Gastrocnemius medialis (tissue), 4 donors: Measurements from ENCODE around the gene PRDM16. TPM values are rescaled to one million over a fixed set of nuclear protein-coding genes. Genes with fewer than 3 reads are reported as not detected.

Source experiments
- ATAC-seq, 2 donors: fragments of 150-250 bp; one replicate each; pipeline ENCODE4 v1.9.1; 2016
- DNase-seq, 2 donors: peaks; one replicate each; pipeline ENCODE4 v3.0.0-alpha.2; 2019
- H3K27ac ChIP-seq, 4 donors: fragments of 200-600 bp; sonication (generic); 1 replicate in 1 of 4; 2 replicates in 3 of 4; pipeline ENCODE4 v1.5.1; 2016 to 2018; ENCODE audit warnings: mild to moderate bottlenecking in 2 of 4, moderate library complexity in 1 of 4
- H3K27me3 ChIP-seq, 3 donors: fragments of 200-600 bp; sonication (generic) in 2 of 3; 1 replicate in 1 of 3; 2 replicates in 2 of 3; pipeline versions ENCODE4 v1.5.1 to v1.6.0; 2016 to 2019; ENCODE audit warnings: mild to moderate bottlenecking in 1 of 3, moderate library complexity in 1 of 3
- H3K36me3 ChIP-seq, 2 donors: fragments of 200-600 bp; sonication (generic) in 1 of 2; one replicate each; pipeline ENCODE4 v1.5.1; 2017 to 2018
- H3K4me1 ChIP-seq, 2 donors: fragments of 200-600 bp; sonication (generic) in 1 of 2; one replicate each; pipeline ENCODE4 v1.5.1; 2016 to 2017; ENCODE audit warnings: mild to moderate bottlenecking in 2 of 2
- H3K4me3 ChIP-seq, 4 donors: fragments of 200-600 bp; sonication (generic) in 3 of 4; 1 replicate in 1 of 4; 2 replicates in 3 of 4; pipeline ENCODE4 v1.5.1; 2016 to 2019; ENCODE audit warnings: mild to moderate bottlenecking in 2 of 4
- H3K9me3 ChIP-seq, 3 donors: fragments of 200-600 bp; sonication (generic) in 2 of 3; 1 replicate in 1 of 3; 2 replicates in 2 of 3; pipeline ENCODE4 v1.5.1; 2016 to 2019
- POLR2A ChIP-seq, 2 donors: fragments of 450-650 bp; IDR thresholded peaks; one replicate each; pipeline ENCODE4 v1.6.1; 2017; ENCODE audit warnings: antibody characterized with exemption in 2 of 2, mild to moderate bottlenecking in 2 of 2, moderate library complexity in 2 of 2
- in situ Hi-C, 4 donors: fragments of 200-750 bp; cut with MboI; loops; one replicate each; pipeline versions ENCODE4 v1.15.0 to v1.8.0; 2017; ENCODE audit warnings: low sequenced_read_pairs in 4 of 4
- intact Hi-C: fragments of 100-400 bp; cut with DNase I; formaldehyde crosslinking; loops from one replicate; pipeline ENCODE4 v1.15.1; 2023; ENCODE audit warnings: low total_unique reads
- total RNA-seq, 4 donors: library from RNA; depleted of rRNA; stranded (reverse); fragments of >200 nt; gene quantifications; one replicate each; pipeline versions ENCODE4 v1.1.0 to v1.2.3, GENCODE V29; 2016
- TF ChIP-seq, protein P1 (sequence below), 5 experiments: fragments of 450-650 bp in 3 of 5; fragments of 200-600 bp in 2 of 5; sonication (generic) in 2 of 5; IDR thresholded peaks in 4 of 5; conservative IDR thresholded peaks in 1 of 5; 1 replicate in 4 of 5; 2 replicates in 1 of 5; pipeline ENCODE4 v1.5.1; 2016 to 2019; ENCODE audit warnings: antibody characterized with exemption in 5 of 5, mild to moderate bottlenecking in 3 of 5, moderate library complexity in 3 of 5

PRDM16 gene
- total RNA-seq, 4 donors from 2014 or later, result 0.03 to 0.19 (median 0.17) TPM

DNA sequence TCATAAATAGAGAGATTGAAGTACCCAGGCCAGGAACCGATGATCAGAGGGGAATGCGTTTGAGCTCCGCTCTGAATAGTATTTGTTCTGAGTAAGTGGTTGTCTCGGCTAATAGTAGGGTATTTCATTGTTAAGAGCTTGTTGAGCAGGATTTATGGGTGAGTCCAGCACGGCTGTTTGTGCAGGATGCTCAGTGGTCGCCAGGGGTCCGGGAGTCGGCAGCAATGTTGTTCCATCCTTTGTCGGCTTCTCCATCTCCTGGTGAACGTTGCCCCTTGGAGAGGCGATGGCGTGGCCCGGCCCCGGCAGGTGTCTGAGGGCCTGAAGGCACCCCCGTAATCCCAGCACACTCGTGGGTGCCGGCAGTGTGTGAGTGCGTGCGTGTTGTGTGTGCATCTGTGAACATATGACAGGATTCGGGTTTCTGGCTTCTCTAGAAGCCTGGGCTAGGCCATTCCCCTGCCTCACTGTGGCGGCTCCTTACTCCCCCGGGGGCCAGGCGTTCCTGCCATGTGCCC lies 224.6 kb downstream of the PRDM16 start:
- ATAC-seq (no peak), DNase-seq (no peak)
- Histone ChIP-seq H3K9me3 (no peaks in the 10 kb centered on the region), H3K4me1 (no peaks in the 10 kb centered on the region), H3K27ac (no peak overlapping the region), H3K27me3 (peaks cover 0 to 14% (median 13%) of the 10 kb centered on the region in 3 donors), H3K36me3 (no peaks in the 10 kb centered on the region), H3K4me3 (no peak overlapping the region)
- in situ Hi-C loops (loop anchor here in 1 of 4 donors (25.0 kb wide), 1 partner anchor 281 kb away; the partner anchor contains the start of gene ACTRT2), intact Hi-C loops (no loop called here)
- TF ChIP-seq, protein P1, sequence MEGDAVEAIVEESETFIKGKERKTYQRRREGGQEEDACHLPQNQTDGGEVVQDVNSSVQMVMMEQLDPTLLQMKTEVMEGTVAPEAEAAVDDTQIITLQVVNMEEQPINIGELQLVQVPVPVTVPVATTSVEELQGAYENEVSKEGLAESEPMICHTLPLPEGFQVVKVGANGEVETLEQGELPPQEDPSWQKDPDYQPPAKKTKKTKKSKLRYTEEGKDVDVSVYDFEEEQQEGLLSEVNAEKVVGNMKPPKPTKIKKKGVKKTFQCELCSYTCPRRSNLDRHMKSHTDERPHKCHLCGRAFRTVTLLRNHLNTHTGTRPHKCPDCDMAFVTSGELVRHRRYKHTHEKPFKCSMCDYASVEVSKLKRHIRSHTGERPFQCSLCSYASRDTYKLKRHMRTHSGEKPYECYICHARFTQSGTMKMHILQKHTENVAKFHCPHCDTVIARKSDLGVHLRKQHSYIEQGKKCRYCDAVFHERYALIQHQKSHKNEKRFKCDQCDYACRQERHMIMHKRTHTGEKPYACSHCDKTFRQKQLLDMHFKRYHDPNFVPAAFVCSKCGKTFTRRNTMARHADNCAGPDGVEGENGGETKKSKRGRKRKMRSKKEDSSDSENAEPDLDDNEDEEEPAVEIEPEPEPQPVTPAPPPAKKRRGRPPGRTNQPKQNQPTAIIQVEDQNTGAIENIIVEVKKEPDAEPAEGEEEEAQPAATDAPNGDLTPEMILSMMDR (IDR thresholded peaks at IDR 0.05 in 4 of 5, conservative IDR thresholded peaks at IDR 0.05 in 1 of 5), result no peak
- TF ChIP-seq POLR2A (IDR thresholded peaks at IDR 0.05), result no peak

DNA sequence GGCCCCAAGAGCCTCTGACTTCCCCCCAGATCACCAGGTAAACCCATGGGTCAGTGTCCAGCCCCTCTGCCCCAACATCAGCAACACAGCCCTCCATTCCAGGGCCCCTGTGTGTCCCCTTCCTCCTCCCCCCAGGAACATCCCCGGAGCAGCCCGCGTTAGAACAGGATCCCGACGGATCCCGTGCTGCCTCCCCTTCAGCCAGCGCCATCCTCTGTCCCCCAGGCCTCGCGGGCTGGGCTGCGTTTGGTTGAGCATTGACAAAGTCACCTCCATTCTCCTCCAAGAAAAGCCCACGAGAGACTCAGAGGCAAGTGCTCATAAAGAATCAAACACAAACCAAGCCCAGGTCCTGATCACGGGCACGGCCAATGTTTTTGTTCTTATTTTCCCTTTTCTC lies 225.4 kb downstream of the PRDM16 start:
- Histone ChIP-seq H3K27me3 (peaks cover 0 to 14% (median 13%) of the 10 kb centered on the region in 3 donors), H3K27ac (no peak overlapping the region), H3K9me3 (no peaks in the 10 kb centered on the region), H3K4me1 (no peaks in the 10 kb centered on the region), H3K4me3 (no peak overlapping the region), H3K36me3 (no peaks in the 10 kb centered on the region)
- ATAC-seq (no peak), DNase-seq (no peak)
- intact Hi-C loops (no loop called here), in situ Hi-C loops (loop anchor here in 1 of 4 donors (25.0 kb wide), 1 partner anchor 282 kb away; the partner anchor contains the start of gene ACTRT2)
- TF ChIP-seq, protein P1 (IDR thresholded peaks at IDR 0.05 in 4 of 5, conservative IDR thresholded peaks at IDR 0.05 in 1 of 5), result no peak

DNA sequence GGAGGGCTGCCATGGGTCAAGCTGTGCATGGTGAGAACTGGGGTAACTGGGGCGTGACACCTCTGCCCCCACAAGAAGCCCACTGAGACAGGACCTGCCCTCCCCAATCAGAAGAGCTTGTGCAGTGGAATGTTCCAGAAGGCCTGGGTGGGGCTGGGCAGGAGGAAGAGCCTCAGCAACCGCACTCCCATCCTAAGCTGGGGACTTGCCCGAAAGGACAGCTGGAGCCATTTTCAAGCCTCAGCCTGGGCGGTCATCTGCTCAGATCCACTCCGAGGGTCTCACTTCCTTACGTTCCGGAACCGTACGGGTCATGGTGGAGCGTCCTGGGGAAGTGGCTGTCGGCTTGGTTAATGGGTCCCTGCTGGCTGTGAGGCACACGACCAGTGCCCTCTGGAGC lies 226.8 kb downstream of the PRDM16 start:
- intact Hi-C loops, result no loop called here
- no peak for ATAC-seq
- H3K27ac ChIP-seq, result no peak overlapping the region
- no peaks in the 10 kb centered on the region for H3K36me3 ChIP-seq
- TF ChIP-seq, protein P1 (IDR thresholded peaks at IDR 0.05 in 4 of 5, conservative IDR thresholded peaks at IDR 0.05 in 1 of 5), result no peak
- no peak for TF ChIP-seq POLR2A (IDR thresholded peaks at IDR 0.05)
- H3K27me3 ChIP-seq, result peaks cover 0 to 13% (median 12%) of the 10 kb centered on the region in 3 donors
- in situ Hi-C loops, result loop anchor here in 1 of 4 donors (25.0 kb wide), 1 partner anchor 284 kb away; the partner anchor contains the start of gene ACTRT2
- no peaks in the 10 kb centered on the region for H3K4me1 ChIP-seq
- H3K4me3 ChIP-seq, result no peak overlapping the region
- DNase-seq, result no peak
- H3K9me3 ChIP-seq, result no peaks in the 10 kb centered on the region

DNA sequence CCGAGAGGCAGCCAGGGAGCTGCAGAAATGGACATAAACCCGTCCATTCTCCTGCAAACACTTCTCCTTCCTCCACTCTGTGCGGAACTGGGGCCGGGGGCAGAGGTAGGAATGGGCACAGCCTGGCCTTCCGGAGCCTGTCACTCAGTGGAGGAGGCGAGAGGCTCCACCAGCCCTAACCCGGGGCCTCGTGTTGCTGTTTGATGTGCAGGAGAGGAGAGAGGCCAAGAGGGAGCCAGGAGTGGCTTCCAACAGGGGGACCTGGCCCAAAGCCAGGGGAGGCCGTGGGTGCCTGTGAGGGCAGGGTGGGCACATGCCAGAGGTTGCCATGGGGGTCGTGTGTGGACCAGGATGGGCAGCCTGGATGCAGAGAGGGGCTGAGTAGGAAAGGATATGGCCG lies 227.3 kb downstream of the PRDM16 start:
- H3K4me3 ChIP-seq, result no peak overlapping the region
- in situ Hi-C loops, result loop anchor here in 1 of 4 donors (25.0 kb wide), 1 partner anchor 284 kb away; the partner anchor contains the start of gene ACTRT2
- intact Hi-C loops, result no loop called here
- no peaks in the 10 kb centered on the region for H3K36me3 ChIP-seq
- DNase-seq, result no peak
- TF ChIP-seq, protein P1 (IDR thresholded peaks at IDR 0.05 in 4 of 5, conservative IDR thresholded peaks at IDR 0.05 in 1 of 5), result no peak
- TF ChIP-seq POLR2A (IDR thresholded peaks at IDR 0.05), result no peak
- no peak overlapping the region for H3K27ac ChIP-seq
- H3K9me3 ChIP-seq, result no peaks in the 10 kb centered on the region
- peaks cover 0 to 13% (median 12%) of the 10 kb centered on the region in 3 donors for H3K27me3 ChIP-seq
- H3K4me1 ChIP-seq, result no peaks in the 10 kb centered on the region
- ATAC-seq, result no peak
